ENCODE results near the gene SLC38A8. TPM values are rescaled to one million over a fixed set of nuclear protein-coding genes. Genes with fewer than 3 reads are reported as not detected.

SLC38A8 gene
- total and polyA plus RNA-seq, 4 donors = 0.08 to 1.0 (median 0.32) TPM

DNA sequence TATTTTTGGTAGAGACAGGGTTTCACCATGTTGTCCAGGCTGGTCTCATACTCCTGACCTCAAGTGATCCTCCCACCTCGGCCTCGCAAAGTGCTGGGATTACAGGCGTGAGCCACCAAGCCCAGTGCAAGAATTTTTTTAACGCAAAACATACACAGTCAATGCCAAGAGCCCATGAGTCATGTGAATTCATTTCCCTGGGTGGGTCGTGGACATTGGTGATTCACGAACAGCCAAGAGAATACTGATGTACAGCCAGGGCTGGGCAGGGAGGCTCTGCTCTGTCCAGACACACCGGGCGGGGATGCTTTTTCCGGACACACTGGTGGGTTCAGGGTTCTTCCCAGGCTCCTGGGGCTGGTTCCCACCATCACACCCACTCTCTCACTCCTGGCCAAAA, 17.7 kb downstream of the SLC38A8 start:
- no peak overlapping the region for H3K27ac ChIP-seq (ENCODE audit: low read depth in 1 of 2, low read length in 2 of 2)
- H3K36me3 ChIP-seq (ENCODE audit: control insufficient read depth in 4 of 4, insufficient read depth in 3 of 4, low read depth in 1 of 4, low read length in 3 of 4) = no peaks in the 10 kb centered on the region
- no peaks in the 10 kb centered on the region for H3K27me3 ChIP-seq (ENCODE audit: control insufficient read depth in 4 of 4, insufficient read depth in 4 of 4, low read length in 3 of 4)
- no peaks in the 10 kb centered on the region for H3K4me1 ChIP-seq (ENCODE audit: control insufficient read depth in 4 of 4, insufficient read depth in 4 of 4, low read length in 3 of 4)
- no peak overlapping the region for H3K9ac ChIP-seq (ENCODE audit: low read depth in 1 of 2, low read length in 2 of 2)
- DNase-seq (ENCODE audit: low spot score) = no peak
- no peak overlapping the region for H3K4me3 ChIP-seq (ENCODE audit: low read depth in 1 of 3, low read length in 3 of 3)
- peaks cover 0 to 8% (median 3%) of the 10 kb centered on the region in 4 donors for H3K9me3 ChIP-seq (ENCODE audit: control insufficient read depth in 4 of 4, low read length in 3 of 4)
- no peak for TF ChIP-seq HNF4A (conservative IDR thresholded peaks at IDR 0.05)
- no peak for TF ChIP-seq YY1 (IDR thresholded peaks at IDR 0.05)
- no peak for TF ChIP-seq RAD21 (IDR thresholded peaks at IDR 0.05)
- TF ChIP-seq FOXA2 (IDR thresholded peaks at IDR 0.05) = no peak
- TF ChIP-seq, protein P1, sequence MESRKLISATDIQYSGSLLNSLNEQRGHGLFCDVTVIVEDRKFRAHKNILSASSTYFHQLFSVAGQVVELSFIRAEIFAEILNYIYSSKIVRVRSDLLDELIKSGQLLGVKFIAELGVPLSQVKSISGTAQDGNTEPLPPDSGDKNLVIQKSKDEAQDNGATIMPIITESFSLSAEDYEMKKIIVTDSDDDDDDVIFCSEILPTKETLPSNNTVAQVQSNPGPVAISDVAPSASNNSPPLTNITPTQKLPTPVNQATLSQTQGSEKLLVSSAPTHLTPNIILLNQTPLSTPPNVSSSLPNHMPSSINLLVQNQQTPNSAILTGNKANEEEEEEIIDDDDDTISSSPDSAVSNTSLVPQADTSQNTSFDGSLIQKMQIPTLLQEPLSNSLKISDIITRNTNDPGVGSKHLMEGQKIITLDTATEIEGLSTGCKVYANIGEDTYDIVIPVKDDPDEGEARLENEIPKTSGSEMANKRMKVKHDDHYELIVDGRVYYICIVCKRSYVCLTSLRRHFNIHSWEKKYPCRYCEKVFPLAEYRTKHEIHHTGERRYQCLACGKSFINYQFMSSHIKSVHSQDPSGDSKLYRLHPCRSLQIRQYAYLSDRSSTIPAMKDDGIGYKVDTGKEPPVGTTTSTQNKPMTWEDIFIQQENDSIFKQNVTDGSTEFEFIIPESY (IDR thresholded peaks at IDR 0.05) = no peak
- TF ChIP-seq, protein P2, sequence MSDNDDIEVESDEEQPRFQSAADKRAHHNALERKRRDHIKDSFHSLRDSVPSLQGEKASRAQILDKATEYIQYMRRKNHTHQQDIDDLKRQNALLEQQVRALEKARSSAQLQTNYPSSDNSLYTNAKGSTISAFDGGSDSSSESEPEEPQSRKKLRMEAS (IDR thresholded peaks at IDR 0.05) = no peak
- TF ChIP-seq, protein P3, sequence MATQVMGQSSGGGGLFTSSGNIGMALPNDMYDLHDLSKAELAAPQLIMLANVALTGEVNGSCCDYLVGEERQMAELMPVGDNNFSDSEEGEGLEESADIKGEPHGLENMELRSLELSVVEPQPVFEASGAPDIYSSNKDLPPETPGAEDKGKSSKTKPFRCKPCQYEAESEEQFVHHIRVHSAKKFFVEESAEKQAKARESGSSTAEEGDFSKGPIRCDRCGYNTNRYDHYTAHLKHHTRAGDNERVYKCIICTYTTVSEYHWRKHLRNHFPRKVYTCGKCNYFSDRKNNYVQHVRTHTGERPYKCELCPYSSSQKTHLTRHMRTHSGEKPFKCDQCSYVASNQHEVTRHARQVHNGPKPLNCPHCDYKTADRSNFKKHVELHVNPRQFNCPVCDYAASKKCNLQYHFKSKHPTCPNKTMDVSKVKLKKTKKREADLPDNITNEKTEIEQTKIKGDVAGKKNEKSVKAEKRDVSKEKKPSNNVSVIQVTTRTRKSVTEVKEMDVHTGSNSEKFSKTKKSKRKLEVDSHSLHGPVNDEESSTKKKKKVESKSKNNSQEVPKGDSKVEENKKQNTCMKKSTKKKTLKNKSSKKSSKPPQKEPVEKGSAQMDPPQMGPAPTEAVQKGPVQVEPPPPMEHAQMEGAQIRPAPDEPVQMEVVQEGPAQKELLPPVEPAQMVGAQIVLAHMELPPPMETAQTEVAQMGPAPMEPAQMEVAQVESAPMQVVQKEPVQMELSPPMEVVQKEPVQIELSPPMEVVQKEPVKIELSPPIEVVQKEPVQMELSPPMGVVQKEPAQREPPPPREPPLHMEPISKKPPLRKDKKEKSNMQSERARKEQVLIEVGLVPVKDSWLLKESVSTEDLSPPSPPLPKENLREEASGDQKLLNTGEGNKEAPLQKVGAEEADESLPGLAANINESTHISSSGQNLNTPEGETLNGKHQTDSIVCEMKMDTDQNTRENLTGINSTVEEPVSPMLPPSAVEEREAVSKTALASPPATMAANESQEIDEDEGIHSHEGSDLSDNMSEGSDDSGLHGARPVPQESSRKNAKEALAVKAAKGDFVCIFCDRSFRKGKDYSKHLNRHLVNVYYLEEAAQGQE (IDR thresholded peaks at IDR 0.05) = no peak
- TF ChIP-seq JUND (IDR thresholded peaks at IDR 0.05) = no peak
- TF ChIP-seq NR2F2 (IDR thresholded peaks at IDR 0.05) = no peak
- TF ChIP-seq HNF4G (IDR thresholded peaks at IDR 0.05) = no peak
- TF ChIP-seq FOXA1 (IDR thresholded peaks at IDR 0.05) = no peak
- no peak for TF ChIP-seq EGR1 (IDR thresholded peaks at IDR 0.05; ENCODE audit: low read depth in 2 of 2)
- TF ChIP-seq, protein P4, sequence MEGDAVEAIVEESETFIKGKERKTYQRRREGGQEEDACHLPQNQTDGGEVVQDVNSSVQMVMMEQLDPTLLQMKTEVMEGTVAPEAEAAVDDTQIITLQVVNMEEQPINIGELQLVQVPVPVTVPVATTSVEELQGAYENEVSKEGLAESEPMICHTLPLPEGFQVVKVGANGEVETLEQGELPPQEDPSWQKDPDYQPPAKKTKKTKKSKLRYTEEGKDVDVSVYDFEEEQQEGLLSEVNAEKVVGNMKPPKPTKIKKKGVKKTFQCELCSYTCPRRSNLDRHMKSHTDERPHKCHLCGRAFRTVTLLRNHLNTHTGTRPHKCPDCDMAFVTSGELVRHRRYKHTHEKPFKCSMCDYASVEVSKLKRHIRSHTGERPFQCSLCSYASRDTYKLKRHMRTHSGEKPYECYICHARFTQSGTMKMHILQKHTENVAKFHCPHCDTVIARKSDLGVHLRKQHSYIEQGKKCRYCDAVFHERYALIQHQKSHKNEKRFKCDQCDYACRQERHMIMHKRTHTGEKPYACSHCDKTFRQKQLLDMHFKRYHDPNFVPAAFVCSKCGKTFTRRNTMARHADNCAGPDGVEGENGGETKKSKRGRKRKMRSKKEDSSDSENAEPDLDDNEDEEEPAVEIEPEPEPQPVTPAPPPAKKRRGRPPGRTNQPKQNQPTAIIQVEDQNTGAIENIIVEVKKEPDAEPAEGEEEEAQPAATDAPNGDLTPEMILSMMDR (IDR thresholded peaks at IDR 0.05; ENCODE audit: low read depth, low read length, missing input control) = no peak
- no peak for TF ChIP-seq RXRA (IDR thresholded peaks at IDR 0.05)
- no peak for TF ChIP-seq SP1 (IDR thresholded peaks at IDR 0.05)
- TF ChIP-seq, protein P5, sequence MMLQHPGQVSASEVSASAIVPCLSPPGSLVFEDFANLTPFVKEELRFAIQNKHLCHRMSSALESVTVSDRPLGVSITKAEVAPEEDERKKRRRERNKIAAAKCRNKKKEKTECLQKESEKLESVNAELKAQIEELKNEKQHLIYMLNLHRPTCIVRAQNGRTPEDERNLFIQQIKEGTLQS (IDR thresholded peaks at IDR 0.05) = no peak
- TF ChIP-seq TAF1 (conservative IDR thresholded peaks at IDR 0.05) = no peak
- TF ChIP-seq GABPA (IDR thresholded peaks at IDR 0.05 in 1 of 2, conservative IDR thresholded peaks at IDR 0.05 in 1 of 2) = no peak
- WGBS = 84% methylated on average over 9 of the region's 9 CpGs

Measured in liver (tissue), 9 donors.